ENCODE data around the gene CYB561D1. TPM values are rescaled to one million over a fixed set of nuclear protein-coding genes. Genes with fewer than 3 reads are reported as not detected.
A peak's percentile ranks its signal among the peaks of the same experiment; 100 is the strongest.

Gene CYB561D1
- total and polyA plus RNA-seq, 3 donors from 2014 or later = 8.0 to 11.5 (median 8.0) TPM

DNA sequence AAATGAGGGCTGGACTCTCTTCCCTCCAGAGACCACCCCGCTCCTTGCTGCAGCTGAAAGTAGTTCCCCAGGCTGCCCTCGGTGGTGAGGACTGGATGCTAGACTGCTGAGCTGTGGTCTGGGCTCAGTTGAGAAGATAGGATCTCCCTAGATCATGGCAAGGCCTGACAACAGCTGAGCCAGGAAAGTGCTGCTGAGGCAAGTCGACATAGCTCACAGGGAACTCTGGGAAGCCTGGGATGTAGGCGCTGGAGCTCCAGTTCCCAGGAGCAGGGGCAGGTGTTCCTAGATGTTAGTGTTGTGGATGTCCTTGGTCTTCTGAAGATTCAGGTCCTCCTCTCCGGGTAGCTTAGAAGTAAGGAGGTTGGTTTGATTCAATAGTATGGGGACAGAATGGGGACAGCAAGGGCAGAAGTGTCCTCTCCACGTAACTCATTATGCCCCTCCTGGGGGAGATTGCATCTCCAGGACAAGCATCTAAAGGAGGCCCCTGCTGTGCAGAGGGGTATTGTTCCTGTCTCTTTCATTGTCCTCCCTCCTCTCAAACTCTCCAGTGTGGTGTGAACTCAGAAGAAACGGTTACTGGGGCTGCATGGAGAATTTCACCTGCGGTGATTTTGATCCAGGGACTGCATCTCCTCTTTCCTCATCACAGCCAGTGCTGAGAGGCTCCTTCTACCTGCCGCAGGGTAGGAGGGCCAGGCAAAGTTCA lies 3.7 kb downstream of the CYB561D1 start:
- H3K27ac ChIP-seq = peak overlapping the region; percentile 40 to 45
- intact Hi-C loops (cut with DNase I; ENCODE audit: low total_unique reads) = no loop called here
- no peaks in the 10 kb centered on the region for H3K36me3 ChIP-seq (ENCODE audit: low read depth, missing control alignments)
- H3K9me3 ChIP-seq = no peaks in the 10 kb centered on the region
- H3K27me3 ChIP-seq = no peaks in the 10 kb centered on the region
- H3K4me1 ChIP-seq = peaks cover 46% of the 10 kb centered on the region
- TF ChIP-seq POLR2A (IDR thresholded peaks at IDR 0.05) = no peak
- TF ChIP-seq, protein P1, sequence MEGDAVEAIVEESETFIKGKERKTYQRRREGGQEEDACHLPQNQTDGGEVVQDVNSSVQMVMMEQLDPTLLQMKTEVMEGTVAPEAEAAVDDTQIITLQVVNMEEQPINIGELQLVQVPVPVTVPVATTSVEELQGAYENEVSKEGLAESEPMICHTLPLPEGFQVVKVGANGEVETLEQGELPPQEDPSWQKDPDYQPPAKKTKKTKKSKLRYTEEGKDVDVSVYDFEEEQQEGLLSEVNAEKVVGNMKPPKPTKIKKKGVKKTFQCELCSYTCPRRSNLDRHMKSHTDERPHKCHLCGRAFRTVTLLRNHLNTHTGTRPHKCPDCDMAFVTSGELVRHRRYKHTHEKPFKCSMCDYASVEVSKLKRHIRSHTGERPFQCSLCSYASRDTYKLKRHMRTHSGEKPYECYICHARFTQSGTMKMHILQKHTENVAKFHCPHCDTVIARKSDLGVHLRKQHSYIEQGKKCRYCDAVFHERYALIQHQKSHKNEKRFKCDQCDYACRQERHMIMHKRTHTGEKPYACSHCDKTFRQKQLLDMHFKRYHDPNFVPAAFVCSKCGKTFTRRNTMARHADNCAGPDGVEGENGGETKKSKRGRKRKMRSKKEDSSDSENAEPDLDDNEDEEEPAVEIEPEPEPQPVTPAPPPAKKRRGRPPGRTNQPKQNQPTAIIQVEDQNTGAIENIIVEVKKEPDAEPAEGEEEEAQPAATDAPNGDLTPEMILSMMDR (IDR thresholded peaks at IDR 0.05) = no peak
- no peak for DNase-seq
- no peak overlapping the region for H3K4me3 ChIP-seq
- 39 to 56% methylated on average over 8 to 9 of the region's 9 CpGs for WGBS, 2 donors

DNA sequence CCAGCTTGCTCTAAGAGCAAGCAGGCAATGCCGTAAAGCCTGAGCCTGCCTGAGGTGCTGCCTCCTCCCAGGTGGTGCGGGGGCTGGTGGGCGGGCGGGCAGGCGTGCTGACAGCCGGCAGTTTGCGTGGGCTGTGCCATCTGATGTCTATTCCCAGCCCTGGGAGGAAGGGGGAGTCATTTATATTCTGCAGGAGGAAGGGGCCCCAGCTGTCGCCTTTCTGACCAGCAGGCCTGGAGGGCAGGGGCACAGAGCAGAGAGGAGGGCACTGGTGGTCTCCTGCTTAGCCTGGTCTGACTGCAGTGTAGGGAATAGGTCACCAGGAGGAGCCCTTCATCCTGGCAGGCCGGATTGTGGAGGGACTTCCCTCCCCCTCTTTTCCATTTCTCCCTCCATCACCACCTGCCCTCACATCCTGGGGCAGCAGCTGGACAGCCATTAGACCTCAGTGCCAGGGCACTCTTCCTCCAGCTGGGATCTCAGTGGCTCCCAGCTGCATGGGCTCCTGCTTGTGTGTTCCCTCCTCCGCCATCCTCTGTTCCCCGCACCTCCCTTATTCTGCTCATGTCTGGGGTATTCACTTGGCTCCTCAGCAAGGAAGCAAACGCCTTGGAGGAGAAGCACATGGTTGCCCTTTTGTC lies 4.4 kb downstream of the CYB561D1 start:
- DNase-seq = peak; percentile 61
- Histone ChIP-seq H3K36me3 (ENCODE audit: low read depth, missing control alignments) (no peaks in the 10 kb centered on the region), H3K9me3 (no peaks in the 10 kb centered on the region), H3K4me1 (peaks cover 44% of the 10 kb centered on the region), H3K27me3 (no peaks in the 10 kb centered on the region), H3K4me3 (no peak overlapping the region), H3K27ac (peak overlapping the region in 1 of 2 donors; percentile 40)
- no peak for TF ChIP-seq POLR2A (IDR thresholded peaks at IDR 0.05)
- TF ChIP-seq, protein P1 (IDR thresholded peaks at IDR 0.05) = peak; percentile 50 to 60 (median 55)
- WGBS, 2 donors = 37 to 62% methylated on average over 5 to 12 of the region's 12 CpGs
- intact Hi-C loops (cut with DNase I; ENCODE audit: low total_unique reads) = no loop called here

DNA sequence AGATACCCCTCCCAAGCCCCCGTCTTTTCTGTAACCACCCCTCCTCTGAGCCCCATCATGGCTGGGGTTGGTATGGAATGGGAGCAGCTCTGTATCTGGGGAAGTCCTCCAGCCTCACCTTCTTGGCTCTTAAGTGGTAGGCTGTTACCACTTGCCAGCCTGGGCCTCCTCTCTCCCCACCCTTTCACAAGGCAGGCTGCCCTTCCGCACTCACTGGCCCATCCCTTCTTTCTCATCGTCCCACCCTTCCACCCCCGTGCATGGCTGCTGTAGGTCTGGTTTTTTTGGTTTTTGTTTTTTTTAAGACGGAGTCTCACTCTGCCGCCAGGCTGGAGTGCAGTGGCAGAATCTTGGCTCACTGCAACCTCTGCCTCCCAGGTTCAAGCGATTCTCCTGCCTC lies 5.2 kb downstream of the CYB561D1 start:
- Histone ChIP-seq H3K27ac (peak overlapping the region; percentile 2 to 56), H3K4me1 (peaks cover 40% of the 10 kb centered on the region), H3K4me3 (no peak overlapping the region), H3K9me3 (no peaks in the 10 kb centered on the region), H3K27me3 (no peaks in the 10 kb centered on the region), H3K36me3 (ENCODE audit: low read depth, missing control alignments) (no peaks in the 10 kb centered on the region)
- no peak for DNase-seq
- WGBS, 2 donors = 43 to 66% methylated on average over 7 of the region's 7 CpGs
- no peak for TF ChIP-seq POLR2A (IDR thresholded peaks at IDR 0.05)
- TF ChIP-seq, protein P1 (IDR thresholded peaks at IDR 0.05) = no peak
- intact Hi-C loops (cut with DNase I; ENCODE audit: low total_unique reads) = no loop called here

DNA sequence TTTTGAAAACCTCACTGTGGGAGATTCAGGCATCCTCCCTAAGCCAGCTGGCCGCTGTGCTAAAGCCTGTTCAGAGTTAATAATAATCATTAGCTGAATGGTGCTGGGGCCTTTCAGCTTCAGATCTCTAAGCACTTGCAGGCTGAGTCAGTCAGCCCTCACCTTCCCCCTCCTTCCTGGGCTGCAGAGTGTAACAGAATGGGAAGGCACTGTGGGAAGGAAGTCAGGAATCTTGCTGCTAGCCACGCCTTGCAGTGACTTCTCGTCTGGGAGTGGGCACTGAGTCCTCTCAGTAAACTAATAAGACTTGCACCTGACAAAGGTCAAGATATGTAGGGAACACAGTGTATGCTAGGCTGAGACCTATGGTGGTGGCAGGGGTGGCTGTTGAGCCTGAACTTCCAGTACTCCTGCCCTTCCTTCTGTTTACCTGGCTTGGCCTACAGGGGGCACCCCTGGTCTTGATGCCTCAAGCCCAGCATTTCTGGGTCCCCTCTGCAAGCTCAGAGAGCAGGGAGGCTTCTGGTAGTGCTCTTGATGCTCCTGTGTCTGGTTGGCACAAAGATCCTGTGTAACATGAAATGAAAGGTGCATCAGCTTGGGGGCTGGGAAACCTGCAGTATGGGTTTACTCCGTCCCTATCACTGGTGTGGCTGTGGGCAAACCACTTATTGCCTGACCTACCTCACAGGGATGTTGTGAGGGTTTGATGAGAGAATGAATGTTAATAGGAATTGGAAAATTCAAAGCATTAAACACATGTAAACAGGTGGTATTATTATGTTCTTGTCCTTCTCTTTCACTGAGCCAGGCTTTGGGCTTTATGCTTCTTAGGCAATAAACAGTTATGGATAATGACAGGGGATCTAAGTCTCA lies 6.0 kb downstream of the CYB561D1 start:
- H3K27ac ChIP-seq = peak overlapping the region; percentile 2 to 56
- H3K4me3 ChIP-seq = no peak overlapping the region
- intact Hi-C loops (cut with DNase I; ENCODE audit: low total_unique reads) = no loop called here
- no peaks in the 10 kb centered on the region for H3K9me3 ChIP-seq
- DNase-seq = peak; percentile 67
- WGBS, 2 donors = 55 to 63% methylated on average over 4 of the region's 4 CpGs
- H3K36me3 ChIP-seq (ENCODE audit: low read depth, missing control alignments) = no peaks in the 10 kb centered on the region
- H3K27me3 ChIP-seq = no peaks in the 10 kb centered on the region
- peaks cover 36% of the 10 kb centered on the region for H3K4me1 ChIP-seq
- TF ChIP-seq, protein P1 (IDR thresholded peaks at IDR 0.05) = peak in 2 of 3 experiments; percentile 31 to 34
- no peak for TF ChIP-seq POLR2A (IDR thresholded peaks at IDR 0.05)
